Measurements from ENCODE around the gene RASL12. TPM values are rescaled to one million over a fixed set of nuclear protein-coding genes. Genes with fewer than 3 reads are reported as not detected.

Gene RASL12
- total RNA-seq, 2 donors from 2014 or later, result 56.3 to 124 TPM

DNA sequence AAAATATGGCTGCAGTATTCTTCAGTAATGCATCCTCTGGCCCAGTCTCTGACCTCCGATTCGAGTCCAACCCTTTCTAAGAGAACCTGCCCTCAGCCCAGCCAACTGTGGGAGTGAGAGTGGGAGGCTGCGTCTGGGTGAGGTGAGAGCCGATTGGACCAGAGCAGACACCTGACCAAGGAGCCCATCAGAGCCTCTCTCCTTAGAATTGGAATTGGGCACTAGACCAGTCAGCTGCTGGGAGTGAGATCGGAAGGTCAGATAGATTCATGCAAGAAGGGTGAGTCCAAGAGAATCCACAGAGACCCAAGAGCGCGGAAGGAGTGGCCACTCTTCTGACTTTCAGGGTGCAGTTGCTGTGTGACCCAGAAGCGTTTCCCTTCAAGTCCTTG, 10.2 kb downstream of the RASL12 start:
- 80% methylated on average over 8 of the region's 8 CpGs for WGBS
- Histone ChIP-seq H3K27me3 (replicated peaks; ENCODE audit: insufficient read depth) (no peaks in the 10 kb centered on the region), H3K36me3 (no peaks in the 10 kb centered on the region), H3K27ac (no peak overlapping the region), H3K4me1 (replicated peaks) (no peaks in the 10 kb centered on the region), H3K4me3 (no peak overlapping the region), H3K9me3 (no peaks in the 10 kb centered on the region)
- TF ChIP-seq POLR2A (IDR thresholded peaks at IDR 0.05), result no peak
- TF ChIP-seq POLR2AphosphoS5 (IDR thresholded peaks at IDR 0.05), result no peak
- TF ChIP-seq, protein P1, sequence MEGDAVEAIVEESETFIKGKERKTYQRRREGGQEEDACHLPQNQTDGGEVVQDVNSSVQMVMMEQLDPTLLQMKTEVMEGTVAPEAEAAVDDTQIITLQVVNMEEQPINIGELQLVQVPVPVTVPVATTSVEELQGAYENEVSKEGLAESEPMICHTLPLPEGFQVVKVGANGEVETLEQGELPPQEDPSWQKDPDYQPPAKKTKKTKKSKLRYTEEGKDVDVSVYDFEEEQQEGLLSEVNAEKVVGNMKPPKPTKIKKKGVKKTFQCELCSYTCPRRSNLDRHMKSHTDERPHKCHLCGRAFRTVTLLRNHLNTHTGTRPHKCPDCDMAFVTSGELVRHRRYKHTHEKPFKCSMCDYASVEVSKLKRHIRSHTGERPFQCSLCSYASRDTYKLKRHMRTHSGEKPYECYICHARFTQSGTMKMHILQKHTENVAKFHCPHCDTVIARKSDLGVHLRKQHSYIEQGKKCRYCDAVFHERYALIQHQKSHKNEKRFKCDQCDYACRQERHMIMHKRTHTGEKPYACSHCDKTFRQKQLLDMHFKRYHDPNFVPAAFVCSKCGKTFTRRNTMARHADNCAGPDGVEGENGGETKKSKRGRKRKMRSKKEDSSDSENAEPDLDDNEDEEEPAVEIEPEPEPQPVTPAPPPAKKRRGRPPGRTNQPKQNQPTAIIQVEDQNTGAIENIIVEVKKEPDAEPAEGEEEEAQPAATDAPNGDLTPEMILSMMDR (IDR thresholded peaks at IDR 0.05), result no peak
- intact Hi-C loops (cut with DNase I), result no loop called here
- no peak for DNase-seq (ENCODE audit: low spot score)

DNA sequence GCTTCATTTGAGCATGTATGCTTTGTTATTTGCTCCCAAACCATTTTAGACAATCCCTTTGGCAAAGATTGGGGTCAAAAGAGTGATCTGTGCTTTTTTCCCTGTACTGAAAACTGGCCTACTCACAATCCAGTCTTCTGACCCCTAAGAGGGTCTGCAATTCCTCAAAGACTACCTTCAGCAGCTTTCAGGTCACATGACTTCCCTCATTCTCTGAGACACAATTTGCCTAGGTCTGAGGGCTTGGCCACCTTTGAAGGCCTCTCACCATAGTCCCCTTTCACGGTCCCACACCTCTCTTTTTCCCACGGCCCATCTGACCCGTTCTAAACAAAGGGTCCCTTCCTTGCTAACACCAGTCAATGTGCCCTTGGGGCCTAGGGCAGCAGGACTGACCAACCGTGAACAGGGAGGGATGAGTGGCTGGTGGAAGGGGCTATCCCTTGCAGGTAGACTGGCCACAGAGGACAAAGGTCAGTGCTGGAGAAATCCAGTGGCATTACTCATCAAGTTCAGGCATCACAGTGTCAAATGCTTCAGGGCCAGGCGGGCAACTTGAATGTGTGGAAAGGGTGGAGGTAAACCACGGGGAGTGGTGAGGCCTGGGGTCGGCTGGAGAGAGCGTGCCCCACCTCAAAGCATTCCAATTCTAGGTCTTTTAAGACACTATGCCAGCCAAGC, 10.8 kb downstream of the RASL12 start:
- Histone ChIP-seq H3K4me1 (replicated peaks) (no peaks in the 10 kb centered on the region), H3K27ac (no peak overlapping the region), H3K4me3 (no peak overlapping the region), H3K27me3 (replicated peaks; ENCODE audit: insufficient read depth) (no peaks in the 10 kb centered on the region), H3K36me3 (no peaks in the 10 kb centered on the region), H3K9me3 (no peaks in the 10 kb centered on the region)
- TF ChIP-seq, protein P1 (IDR thresholded peaks at IDR 0.05), result no peak
- no peak for TF ChIP-seq POLR2AphosphoS5 (IDR thresholded peaks at IDR 0.05)
- TF ChIP-seq POLR2A (IDR thresholded peaks at IDR 0.05), result no peak
- DNase-seq (ENCODE audit: low spot score), result no peak
- intact Hi-C loops (cut with DNase I), result no loop called here
- 70% methylated on average over 8 of the region's 8 CpGs for WGBS

DNA sequence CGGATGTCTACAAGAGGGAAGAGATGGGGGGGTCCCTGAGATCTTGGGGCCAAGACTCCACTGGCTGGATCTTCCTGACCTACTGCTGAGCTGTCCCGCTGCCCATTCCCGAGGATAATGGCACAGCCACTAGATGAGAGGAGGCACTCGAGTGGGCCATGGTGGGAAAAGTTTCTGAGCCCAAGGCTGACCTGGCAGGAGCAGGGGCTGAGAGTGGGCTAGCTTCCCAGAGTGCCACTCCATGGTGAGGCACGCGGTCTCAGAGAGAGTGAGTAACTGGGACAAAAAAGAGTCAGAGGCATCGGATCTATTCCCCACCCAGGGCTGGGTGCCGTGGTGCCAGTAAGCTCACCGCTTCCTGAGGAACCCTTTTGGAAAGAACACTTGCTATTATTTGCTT, 11.7 kb downstream of the RASL12 start:
- no peaks in the 10 kb centered on the region for H3K4me1 ChIP-seq (replicated peaks)
- DNase-seq (ENCODE audit: low spot score), result no peak

DNA sequence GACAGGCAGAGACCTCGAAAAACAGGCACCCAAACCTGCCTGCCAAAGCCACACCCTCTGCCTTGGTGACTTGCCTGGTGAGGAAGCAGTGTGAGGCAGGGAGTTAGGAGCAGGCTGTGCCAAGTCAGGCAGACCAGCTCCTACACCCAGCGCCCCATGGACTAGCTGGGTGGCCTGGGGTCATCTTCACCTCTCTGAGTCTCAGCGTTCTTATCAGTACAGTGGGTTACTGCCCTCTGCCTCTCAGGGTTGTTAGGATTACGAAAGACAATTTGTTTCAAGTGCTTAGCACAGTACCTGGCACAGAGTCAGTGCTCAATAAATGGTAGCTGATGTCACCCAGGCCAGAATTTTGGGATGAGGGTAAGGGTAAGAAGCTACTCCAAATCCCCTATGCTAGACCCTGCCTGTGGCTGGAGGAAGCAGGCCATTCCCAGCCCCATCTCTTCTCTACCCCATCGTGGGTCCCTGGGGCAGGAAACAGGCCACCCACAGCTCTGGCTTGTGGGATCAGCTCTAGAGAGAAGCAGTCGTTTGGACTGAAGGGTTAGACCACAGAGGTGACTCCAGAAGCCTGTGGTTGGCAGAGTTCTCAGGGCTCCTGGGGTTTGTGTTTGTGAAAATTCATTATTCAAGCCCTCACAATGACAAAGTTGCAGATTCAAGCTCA, 12.5 kb downstream of the RASL12 start:
- 43% methylated on average over 6 of the region's 6 CpGs for WGBS
- no peaks in the 10 kb centered on the region for H3K36me3 ChIP-seq
- TF ChIP-seq POLR2A (IDR thresholded peaks at IDR 0.05) (no peak), POLR2AphosphoS5 (IDR thresholded peaks at IDR 0.05) (no peak)
- TF ChIP-seq, protein P1 (IDR thresholded peaks at IDR 0.05), result no peak
- H3K27ac ChIP-seq, result peak overlapping the region; percentile 15 to 16
- intact Hi-C loops (cut with DNase I), result loop anchor here (2.0 kb wide), 1 partner anchor 27 kb away; no protein-coding TSS in a partner anchor
- H3K4me1 ChIP-seq (replicated peaks), result no peaks in the 10 kb centered on the region
- DNase-seq (ENCODE audit: low spot score), result no peak
- no peaks in the 10 kb centered on the region for H3K9me3 ChIP-seq
- no peaks in the 10 kb centered on the region for H3K27me3 ChIP-seq (replicated peaks; ENCODE audit: insufficient read depth)
- no peak overlapping the region for H3K4me3 ChIP-seq

More for the DNA sequence above, 11.7 kb downstream of the RASL12 start:
- 81% methylated on average over 9 of the region's 9 CpGs for WGBS
- Histone ChIP-seq H3K4me3 (no peak overlapping the region), H3K36me3 (no peaks in the 10 kb centered on the region), H3K9me3 (no peaks in the 10 kb centered on the region), H3K27ac (peak overlapping the region in 1 of 2 donors; percentile 15), H3K27me3 (replicated peaks; ENCODE audit: insufficient read depth) (no peaks in the 10 kb centered on the region)
- intact Hi-C loops (cut with DNase I), result no loop called here
- TF ChIP-seq POLR2A (IDR thresholded peaks at IDR 0.05), result no peak

DNA sequence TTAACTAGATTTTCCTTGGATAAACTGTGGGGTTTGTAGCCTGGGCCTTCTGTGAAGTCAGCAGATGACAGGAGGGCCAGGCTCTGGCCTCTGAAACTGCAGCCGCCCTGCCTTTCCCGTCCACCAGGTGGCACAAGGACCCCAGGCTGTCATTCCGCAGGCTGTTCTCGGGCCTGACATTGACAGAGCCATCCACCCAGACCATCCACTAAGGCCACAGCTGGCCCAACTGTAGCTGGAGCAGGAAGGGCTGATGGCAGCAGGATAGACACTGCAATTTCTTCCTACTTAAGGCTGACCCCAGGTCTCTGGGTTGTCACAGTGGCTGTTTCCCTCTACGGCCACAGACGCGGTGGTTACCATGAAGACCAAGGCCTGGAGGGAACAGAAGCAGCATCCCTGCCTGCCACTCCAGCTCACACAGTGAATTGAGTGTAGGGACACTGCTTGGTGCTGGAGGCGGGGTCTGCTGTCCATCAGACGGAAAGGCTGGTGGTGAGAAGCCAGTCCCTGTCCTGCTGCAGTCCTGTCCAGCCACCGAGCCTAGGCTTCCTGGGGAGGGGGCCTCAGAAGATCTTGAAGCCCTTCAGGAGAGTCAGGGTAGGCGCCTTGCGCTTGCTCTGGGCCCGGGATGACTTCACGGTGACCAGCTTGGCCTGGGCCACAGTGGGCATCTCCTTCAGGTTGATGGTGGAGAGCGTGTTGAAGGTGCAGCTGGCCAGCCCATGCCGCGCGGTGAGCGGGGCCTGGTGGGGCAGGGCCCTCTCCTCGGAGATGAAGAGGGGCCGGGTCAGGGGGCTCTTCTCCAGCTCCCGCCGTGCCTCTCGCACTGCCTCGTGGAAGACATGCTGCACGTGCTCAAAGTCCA, 13.2 kb downstream of the RASL12 start:
- H3K9me3 ChIP-seq, result no peaks in the 10 kb centered on the region
- no peak overlapping the region for H3K4me3 ChIP-seq
- no peaks in the 10 kb centered on the region for H3K36me3 ChIP-seq
- 64% methylated on average over 26 of the region's 26 CpGs for WGBS
- TF ChIP-seq POLR2AphosphoS5 (IDR thresholded peaks at IDR 0.05) (peak; percentile 41), POLR2A (IDR thresholded peaks at IDR 0.05) (no peak)
- TF ChIP-seq, protein P1 (IDR thresholded peaks at IDR 0.05), result peak; percentile 66 to 94 (median 90)
- H3K4me1 ChIP-seq (replicated peaks), result no peaks in the 10 kb centered on the region
- intact Hi-C loops (cut with DNase I), result loop anchor here (2.0 kb wide), 1 partner anchor 28 kb away; no protein-coding TSS in a partner anchor
- peak overlapping the region in 1 of 2 donors; percentile 16 for H3K27ac ChIP-seq
- H3K27me3 ChIP-seq (replicated peaks; ENCODE audit: insufficient read depth), result no peaks in the 10 kb centered on the region
- peak; percentile 72 for DNase-seq (ENCODE audit: low spot score)

Data from prostate gland (tissue), 2 donors.